Stimulated activated CD4-positive, alpha-beta T cell treated with anti-CD3 and anti-CD28 coated beads, Interleukin-1b, Interleukin-23, amount 100 ng/mL, for 24 hours (primary cell): ENCODE results near the gene KIF6.
"Not testable (repeated sequence)": the region's sequence is repeated elsewhere in the genome, so short reads cannot be mapped to it uniquely, and the experiment has no call there.

Experiments
- DNase-seq, 4 experiments: peaks; one replicate each; pipeline ENCODE4 v3.0.0-alpha.2; 2020; ENCODE audit warnings: low read depth in 4 of 4, low spot score in 1 of 4

The KIF6 gene

DNA sequence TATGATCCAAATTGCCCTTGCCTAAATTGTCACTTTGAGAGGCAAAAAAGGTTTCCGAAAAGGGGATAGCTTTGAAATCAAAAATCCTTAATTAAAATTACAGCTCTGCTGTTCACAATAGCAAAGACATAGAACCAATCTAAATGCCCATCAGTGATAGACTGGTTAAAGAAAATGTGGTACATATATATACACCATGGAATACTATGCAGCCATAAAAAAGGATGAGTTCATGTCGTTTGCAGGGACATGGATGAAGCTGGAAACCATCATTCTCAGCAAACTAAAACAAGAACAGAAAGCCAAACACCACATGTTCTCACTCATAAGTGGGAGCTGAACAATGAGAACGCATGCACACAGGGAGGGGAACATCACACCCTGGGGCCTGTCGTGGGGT lies 1.9 kb downstream of the KIF6 start:
- not testable (repeated sequence) for DNase-seq

DNA sequence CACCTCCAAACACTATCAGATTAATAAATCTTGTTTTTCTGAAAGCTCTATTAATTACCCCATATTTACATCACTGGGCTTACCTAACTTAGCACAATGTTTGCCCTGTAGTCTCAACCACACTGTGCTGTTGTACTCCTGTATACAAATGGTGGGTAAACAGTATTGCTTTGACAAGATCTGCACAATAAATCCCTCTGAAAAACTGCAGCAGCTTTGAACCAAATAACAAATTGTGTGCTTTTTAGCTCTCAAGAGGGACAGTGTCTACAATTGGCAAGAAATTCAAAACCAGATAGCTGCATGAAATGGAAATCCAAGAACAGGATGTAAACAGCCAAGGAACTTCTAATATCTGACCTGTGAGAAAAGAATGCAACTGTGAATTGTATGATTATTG lies 10.4 kb downstream of the KIF6 start:
- DNase-seq = no peak

GRCh38 chr6:39707962-39708683 lies 17.1 kb downstream of the KIF6 start:
- no peak for DNase-seq

DNA sequence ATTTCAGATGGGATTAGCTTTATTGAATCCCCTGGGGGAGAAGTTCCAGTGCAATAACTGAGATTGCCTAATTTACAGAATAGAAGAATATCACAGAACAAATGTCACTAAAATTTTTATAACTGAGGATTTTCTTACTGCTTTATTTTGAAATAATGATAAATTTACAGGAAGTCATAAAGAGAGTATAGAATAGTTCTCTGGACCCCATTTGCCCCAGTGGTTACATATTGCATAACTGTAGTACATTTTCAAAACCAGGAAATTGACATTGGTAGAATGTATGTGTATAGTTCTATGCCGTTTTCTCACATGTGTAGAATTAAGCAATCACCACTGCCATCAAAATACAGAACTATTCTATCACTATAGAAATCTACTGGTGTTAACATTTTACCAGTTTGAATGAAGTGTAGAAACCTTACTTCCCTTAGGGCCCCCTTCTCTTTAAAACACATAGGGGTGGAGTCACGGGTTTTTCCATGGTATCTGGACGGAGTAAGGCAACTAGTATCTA lies 18.3 kb downstream of the KIF6 start:
- DNase-seq = no peak

DNA sequence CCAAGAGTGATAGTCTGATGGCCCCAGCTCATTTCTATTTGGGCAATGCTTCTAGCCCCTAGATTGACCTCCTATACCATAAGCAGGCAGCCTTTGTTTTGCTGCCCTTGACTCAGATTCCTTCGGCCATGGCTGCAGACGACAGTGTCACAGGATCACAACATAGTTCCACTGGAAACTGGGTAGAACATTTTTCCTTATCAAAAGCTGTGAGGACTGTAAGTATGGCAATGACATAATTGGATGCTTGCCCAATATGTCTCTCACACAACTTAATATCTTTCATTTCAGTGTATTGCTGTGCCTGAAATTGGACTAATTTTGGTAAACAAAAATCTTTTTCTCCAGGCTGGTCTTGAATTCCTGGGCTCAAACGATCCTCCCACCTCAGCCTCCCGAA lies 22.9 kb downstream of the KIF6 start:
- no peak for DNase-seq

GRCh38 chr6:39700362-39700761 lies 24.8 kb downstream of the KIF6 start:
- no peak for DNase-seq

DNA sequence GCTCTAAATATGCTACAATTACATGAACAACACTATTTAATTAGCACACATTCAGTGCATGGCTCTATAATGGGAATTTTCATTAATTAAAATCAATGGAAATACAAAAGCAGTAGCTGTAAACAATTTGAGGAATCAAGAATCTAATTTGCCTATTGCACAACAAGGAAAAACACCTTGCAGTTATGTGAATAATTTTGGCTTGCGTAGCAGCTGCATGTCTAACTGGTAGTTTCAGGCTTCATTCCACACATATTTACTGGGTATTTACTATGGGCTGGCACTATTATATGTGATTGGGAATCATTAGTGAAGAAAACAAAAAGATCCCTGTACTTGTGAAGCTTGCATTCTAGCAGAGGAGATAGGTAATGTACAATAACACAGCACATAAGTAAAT lies 26.4 kb downstream of the KIF6 start:
- DNase-seq = no peak

- no peak for DNase-seq
These were observed 28.0 kb downstream of the KIF6 start for GRCh38 chr6:39696986-39697788.

DNA sequence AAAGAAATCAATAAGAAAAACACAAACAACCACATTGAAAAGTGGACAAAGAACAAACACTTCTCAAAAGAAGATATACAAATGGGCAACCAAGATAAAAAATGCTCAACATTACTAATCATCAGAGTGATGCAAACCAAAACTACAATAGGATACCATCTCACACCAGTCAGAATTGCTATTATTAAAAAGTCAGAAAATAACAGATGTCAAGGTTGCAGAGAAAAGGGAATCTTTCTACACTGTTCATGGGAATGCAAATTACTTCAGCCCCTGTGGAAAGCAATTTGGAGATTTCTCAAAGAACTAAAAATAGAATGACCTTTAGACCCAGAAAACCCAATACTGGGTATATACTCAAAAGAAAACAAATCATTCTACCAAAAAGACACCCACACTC lies 29.8 kb downstream of the KIF6 start:
- DNase-seq = no peak

- DNase-seq = no peak
These were observed 32.0 kb downstream of the KIF6 start for GRCh38 chr6:39693206-39693605.

DNA sequence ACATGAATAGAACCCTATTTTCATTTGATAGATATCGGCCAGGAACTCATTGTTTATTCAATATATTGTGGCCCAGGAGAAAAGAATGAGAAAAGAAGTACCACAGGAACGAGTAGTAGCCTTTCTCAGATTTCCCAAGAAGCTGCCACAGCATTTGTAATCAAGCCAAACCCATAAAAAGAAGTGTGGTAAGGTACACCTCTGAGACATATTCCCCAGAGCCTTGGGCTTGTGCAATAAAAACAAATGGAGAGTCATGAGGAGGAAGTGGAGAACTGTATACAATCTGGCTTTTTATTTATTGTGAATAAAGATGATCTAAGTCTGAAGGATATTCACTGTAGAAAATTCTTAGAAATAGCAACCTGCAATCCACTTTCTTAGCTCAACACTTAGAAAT lies 36.7 kb downstream of the KIF6 start:
- DNase-seq = no peak

DNA sequence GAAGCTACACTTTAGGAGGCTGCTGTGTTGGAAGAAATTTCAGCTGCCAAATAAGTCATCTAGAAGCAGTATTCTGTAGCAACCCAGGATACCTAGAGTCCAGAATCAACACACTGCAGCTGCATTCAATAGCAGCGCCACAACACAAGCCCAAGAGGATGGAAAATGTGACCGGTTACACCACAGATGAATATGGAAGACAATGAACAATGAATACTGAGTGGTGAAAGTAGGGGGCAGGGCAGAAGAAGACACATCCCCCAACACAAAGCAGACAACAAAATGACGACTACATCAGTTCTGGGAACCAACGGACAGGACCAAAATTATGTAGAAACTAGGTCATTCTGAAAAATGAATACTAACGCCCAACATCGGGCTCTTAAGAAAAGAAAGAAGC lies 38.2 kb downstream of the KIF6 start:
- no peak for DNase-seq

- no peak for DNase-seq
These were observed 39.3 kb downstream of the KIF6 start for GRCh38 chr6:39685938-39686337.

- no peak for DNase-seq
These were observed 39.8 kb downstream of the KIF6 start for GRCh38 chr6:39685489-39685826.

DNA sequence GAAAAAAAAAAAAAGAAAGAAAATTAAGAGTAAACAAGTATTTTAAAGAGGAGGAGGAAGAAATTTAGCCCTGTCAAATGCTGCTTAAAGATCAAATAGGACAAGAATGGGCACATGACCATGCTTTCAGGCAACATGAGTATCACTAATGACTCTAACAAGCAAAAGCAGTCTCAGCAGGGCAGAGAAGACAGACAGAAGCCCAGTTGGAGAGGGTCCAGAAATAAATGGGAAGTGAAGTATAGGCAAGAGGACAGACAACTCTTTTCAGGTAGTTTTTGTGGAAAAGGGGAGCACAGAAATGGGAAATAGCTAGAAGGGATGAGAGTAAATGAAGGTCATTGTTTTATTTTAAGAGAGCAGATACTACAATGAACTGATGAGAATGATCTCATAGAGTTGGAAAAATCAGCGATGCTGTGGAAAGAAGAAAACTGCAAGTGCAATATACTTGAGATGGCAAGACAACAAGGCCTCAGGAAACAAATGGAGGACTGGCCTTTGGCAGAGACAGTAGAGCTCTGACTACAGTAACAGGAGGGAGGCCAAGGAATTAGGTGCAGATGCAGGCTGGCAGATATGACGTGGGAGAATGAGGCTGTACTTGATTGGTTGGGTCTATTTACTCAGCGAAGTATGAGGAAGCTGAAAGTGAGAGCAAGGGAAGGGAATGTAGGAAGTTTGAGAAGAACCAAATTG lies 40.3 kb downstream of the KIF6 start:
- DNase-seq = no peak

- no peak for DNase-seq
These were observed 43.5 kb downstream of the KIF6 start for GRCh38 chr6:39681674-39682121.

DNA sequence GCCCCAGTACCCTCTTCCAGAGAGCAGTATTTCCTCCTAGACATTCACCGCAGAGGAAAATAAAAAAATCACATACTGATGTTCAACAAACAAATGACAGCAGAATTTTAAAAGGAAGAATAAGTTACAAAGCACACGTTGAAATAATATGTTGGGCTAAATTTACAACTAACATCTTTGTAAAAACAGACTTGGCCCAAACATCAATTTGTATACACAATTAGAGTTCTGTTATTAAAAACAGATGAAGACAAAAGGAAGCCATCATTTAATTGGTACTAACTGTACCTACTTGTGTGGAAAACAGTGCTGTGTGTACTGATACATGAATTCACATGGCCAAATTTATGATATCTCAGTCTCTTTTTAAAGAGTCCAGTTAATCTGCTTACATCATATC lies 46.3 kb downstream of the KIF6 start:
- DNase-seq = no peak

DNA sequence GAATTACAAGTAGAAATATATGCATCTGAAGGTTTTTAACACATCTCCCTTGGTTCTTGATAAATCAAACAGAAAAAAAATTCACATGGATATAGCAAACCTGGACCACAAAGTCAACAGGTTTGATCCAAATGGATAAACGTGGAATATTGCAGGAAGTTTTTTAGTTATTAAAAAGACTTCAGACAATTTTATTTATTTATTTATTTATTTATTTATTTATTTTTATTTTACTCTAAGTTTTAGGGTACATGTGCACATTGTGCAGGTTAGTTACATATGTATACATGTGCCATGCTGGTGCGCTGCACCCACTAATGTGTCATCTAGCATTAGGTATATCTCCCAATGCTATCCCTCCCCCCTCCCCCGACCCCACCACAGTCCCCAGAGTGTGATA lies 47.9 kb downstream of the KIF6 start:
- DNase-seq = not testable (repeated sequence)

DNA sequence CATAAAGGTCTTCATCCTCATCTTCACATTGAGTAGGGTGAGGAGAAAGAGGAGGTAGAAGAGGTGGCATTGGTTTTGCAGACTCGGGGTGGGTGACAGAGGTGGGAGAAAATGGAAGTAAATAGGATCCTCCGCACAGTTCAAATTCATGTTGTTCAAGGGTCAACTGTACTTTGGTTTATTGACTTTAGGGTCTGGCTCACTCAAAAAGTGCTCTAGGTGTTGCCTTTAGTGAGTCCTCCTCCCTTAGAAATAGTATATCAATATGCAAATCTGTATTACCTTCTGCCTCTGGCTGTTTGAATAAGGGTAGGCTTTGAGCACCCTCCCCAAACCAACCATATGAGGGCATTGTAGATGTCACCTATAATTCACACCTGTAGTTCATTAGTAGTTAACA lies 54.7 kb downstream of the KIF6 start:
- no peak for DNase-seq

GRCh38 chr6:39669973-39670342 lies 55.2 kb downstream of the KIF6 start:
- no peak for DNase-seq

DNA sequence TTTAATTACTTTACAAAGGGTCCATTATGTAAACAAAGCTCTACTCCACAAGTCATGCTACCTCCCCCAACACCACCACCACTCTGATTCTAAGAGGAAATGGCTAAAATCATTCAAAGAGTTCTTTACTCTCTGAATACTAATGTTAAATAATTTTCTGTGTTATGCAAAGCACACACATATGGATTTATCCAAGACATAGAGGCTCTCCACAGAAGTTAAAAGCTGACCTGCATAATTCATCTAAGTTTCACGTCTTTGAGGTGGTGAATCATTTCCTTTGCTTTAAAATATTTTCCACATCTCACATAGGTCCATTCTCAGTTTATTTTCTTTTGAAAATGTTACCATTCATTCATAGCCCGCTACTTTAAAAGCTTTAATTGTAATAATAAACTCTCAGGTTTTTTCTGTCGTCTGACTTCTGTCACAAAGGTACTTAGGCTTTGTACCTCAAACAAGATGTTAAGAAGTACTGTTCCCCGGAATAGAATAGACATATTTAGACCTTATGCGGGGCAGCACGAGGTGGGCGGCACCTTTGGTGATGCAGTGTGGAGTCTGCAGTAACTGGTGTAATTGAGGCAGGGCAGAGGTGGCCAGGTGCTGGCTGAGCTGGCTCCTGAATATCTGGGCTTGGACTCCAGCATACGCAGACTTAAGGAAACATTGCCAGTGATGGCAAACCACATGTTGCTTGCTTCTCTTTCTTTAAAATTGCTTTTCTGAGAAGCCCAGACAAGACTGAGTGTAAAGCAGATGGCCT lies 55.8 kb downstream of the KIF6 start:
- DNase-seq = no peak
